ENCODE results near the gene MACROH2A2.

GRCh38 chr10:70070834-70071233 is 18.2 kb downstream of the MACROH2A2 start:
- TF ChIP-seq EZH2 (IDR thresholded peaks at IDR 0.05) (no peak), FOXP2 (optimal IDR thresholded peaks at IDR 0.05; ENCODE audit: control extremely low read depth, extremely low read length, insufficient read depth) (no peak)

All from SK-N-MC (cell line).